ENCODE measurements around the gene HELB.

Gene HELB

GRCh38 chr12:66301944-66302826 is at the start of gene HELB:
Gene HELB (plus strand): TSS chr12:66302493. CDS start chr12:66302604, 111 bp downstream.
- H3K27me3 ChIP-seq (ENCODE audit: insufficient read depth, low read depth, severe bottlenecking) = no peaks in the 10 kb centered on the region

GRCh38 chr12:66252771-66253170 is 49.5 kb upstream of the HELB start:
- no peak overlapping the region for H3K27ac ChIP-seq
- no peak overlapping the region for H3K4me3 ChIP-seq (ENCODE audit: low read depth, low read length)
- no peak for DNase-seq

More at GRCh38 chr12:66301944-66302826, at the start of gene HELB:
- Histone ChIP-seq H3K36me3 (peaks cover 3% of the 10 kb centered on the region; the same call in 1 of the 2 replicates), H3K27ac (peak within 1 kb of the TSS; percentile 67), H3K4me3 (ENCODE audit: low read depth, low read length) (peak within 1 kb of the TSS; percentile 97), H3K9me3 (ENCODE audit: severe bottlenecking) (no peaks in the 10 kb centered on the region)
- TF ChIP-seq, protein P1, sequence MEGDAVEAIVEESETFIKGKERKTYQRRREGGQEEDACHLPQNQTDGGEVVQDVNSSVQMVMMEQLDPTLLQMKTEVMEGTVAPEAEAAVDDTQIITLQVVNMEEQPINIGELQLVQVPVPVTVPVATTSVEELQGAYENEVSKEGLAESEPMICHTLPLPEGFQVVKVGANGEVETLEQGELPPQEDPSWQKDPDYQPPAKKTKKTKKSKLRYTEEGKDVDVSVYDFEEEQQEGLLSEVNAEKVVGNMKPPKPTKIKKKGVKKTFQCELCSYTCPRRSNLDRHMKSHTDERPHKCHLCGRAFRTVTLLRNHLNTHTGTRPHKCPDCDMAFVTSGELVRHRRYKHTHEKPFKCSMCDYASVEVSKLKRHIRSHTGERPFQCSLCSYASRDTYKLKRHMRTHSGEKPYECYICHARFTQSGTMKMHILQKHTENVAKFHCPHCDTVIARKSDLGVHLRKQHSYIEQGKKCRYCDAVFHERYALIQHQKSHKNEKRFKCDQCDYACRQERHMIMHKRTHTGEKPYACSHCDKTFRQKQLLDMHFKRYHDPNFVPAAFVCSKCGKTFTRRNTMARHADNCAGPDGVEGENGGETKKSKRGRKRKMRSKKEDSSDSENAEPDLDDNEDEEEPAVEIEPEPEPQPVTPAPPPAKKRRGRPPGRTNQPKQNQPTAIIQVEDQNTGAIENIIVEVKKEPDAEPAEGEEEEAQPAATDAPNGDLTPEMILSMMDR (IDR thresholded peaks at IDR 0.05; ENCODE audit: low read depth, low read length) = no peak
- DNase-seq = peak; percentile 98

GRCh38 chr12:66255737-66256136 is 46.6 kb upstream of the HELB start:
- TF ChIP-seq, protein P1 (IDR thresholded peaks at IDR 0.05; ENCODE audit: low read depth, low read length) = no peak
- Histone ChIP-seq H3K27ac (no peak overlapping the region), H3K27me3 (ENCODE audit: insufficient read depth, low read depth, severe bottlenecking) (no peaks in the 10 kb centered on the region), H3K9me3 (ENCODE audit: severe bottlenecking) (no peaks in the 10 kb centered on the region), H3K36me3 (no peaks in the 10 kb centered on the region), H3K4me3 (ENCODE audit: low read depth, low read length) (no peak overlapping the region)
- DNase-seq = no peak

More at GRCh38 chr12:66252771-66253170, 49.5 kb upstream of the HELB start:
- Histone ChIP-seq H3K27me3 (ENCODE audit: insufficient read depth, low read depth, severe bottlenecking) (no peaks in the 10 kb centered on the region), H3K9me3 (ENCODE audit: severe bottlenecking) (no peaks in the 10 kb centered on the region), H3K36me3 (no peaks in the 10 kb centered on the region)
- TF ChIP-seq, protein P1 (IDR thresholded peaks at IDR 0.05; ENCODE audit: low read depth, low read length) = no peak

- Histone ChIP-seq H3K4me3 (ENCODE audit: low read depth, low read length) (no peak overlapping the region), H3K27me3 (ENCODE audit: insufficient read depth, low read depth, severe bottlenecking) (no peaks in the 10 kb centered on the region), H3K36me3 (no peaks in the 10 kb centered on the region), H3K27ac (no peak overlapping the region), H3K9me3 (ENCODE audit: severe bottlenecking) (no peaks in the 10 kb centered on the region)
- TF ChIP-seq, protein P1 (IDR thresholded peaks at IDR 0.05; ENCODE audit: low read depth, low read length) = no peak
- DNase-seq = no peak
Observed at GRCh38 chr12:66258011-66258410, 44.3 kb upstream of the HELB start.

GRCh38 chr12:66262737-66263136 is 39.6 kb upstream of the HELB start:
- no peaks in the 10 kb centered on the region for H3K27me3 ChIP-seq (ENCODE audit: insufficient read depth, low read depth, severe bottlenecking)
- no peaks in the 10 kb centered on the region for H3K9me3 ChIP-seq (ENCODE audit: severe bottlenecking)
- H3K27ac ChIP-seq = no peak overlapping the region
- no peak overlapping the region for H3K4me3 ChIP-seq (ENCODE audit: low read depth, low read length)
- no peaks in the 10 kb centered on the region for H3K36me3 ChIP-seq
- DNase-seq = no peak
- TF ChIP-seq, protein P1 (IDR thresholded peaks at IDR 0.05; ENCODE audit: low read depth, low read length) = no peak
